ENCODE results near the gene AIG1. TPM values are rescaled to one million over a fixed set of nuclear protein-coding genes. Genes with fewer than 3 reads are reported as not detected.
A peak's percentile ranks its signal among the peaks of the same experiment; 100 is the strongest.

AIG1 gene
- total RNA-seq, 6 donors from 2014 or later: 6.3 to 26.6 (median 20.8) TPM

GRCh38 chr6:143180826-143181225 is 120.1 kb downstream of the AIG1 start:
- H3K36me3 ChIP-seq: no peaks in the 10 kb centered on the region
- H3K4me1 ChIP-seq: no peaks in the 10 kb centered on the region
- H3K27me3 ChIP-seq: no peaks in the 10 kb centered on the region
- 81 to 83% methylated on average over 2 of the region's 2 CpGs for WGBS, 2 donors
- ATAC-seq (ENCODE audit: low FRiP score in 2 of 2): no peak
- no peak for DNase-seq
- H3K9me3 ChIP-seq: no peaks in the 10 kb centered on the region
- TF ChIP-seq POLR2A (IDR thresholded peaks at IDR 0.05) (no peak), POLR2AphosphoS5 (IDR thresholded peaks at IDR 0.05) (no peak), CTCF (IDR thresholded peaks at IDR 0.05) (no peak), EP300 (IDR thresholded peaks at IDR 0.05) (no peak)
- H3K4me3 ChIP-seq: no peak overlapping the region
- no peak overlapping the region for H3K27ac ChIP-seq

GRCh38 chr6:143183666-143184065 is 123.0 kb downstream of the AIG1 start:
- DNase-seq: no peak
- H3K27me3 ChIP-seq: no peaks in the 10 kb centered on the region
- no peak for TF ChIP-seq POLR2AphosphoS5 (IDR thresholded peaks at IDR 0.05)
- no peak for TF ChIP-seq POLR2A (IDR thresholded peaks at IDR 0.05)
- no peak for TF ChIP-seq EP300 (IDR thresholded peaks at IDR 0.05)
- no peak for TF ChIP-seq CTCF (IDR thresholded peaks at IDR 0.05)
- H3K9me3 ChIP-seq: no peaks in the 10 kb centered on the region
- H3K36me3 ChIP-seq: peaks cover 0 to 4% (median 0%) of the 10 kb centered on the region in 4 donors
- H3K27ac ChIP-seq: no peak overlapping the region
- no peak overlapping the region for H3K4me3 ChIP-seq
- no peaks in the 10 kb centered on the region for H3K4me1 ChIP-seq
- no peak for ATAC-seq (ENCODE audit: low FRiP score in 2 of 2)

GRCh38 chr6:143185288-143185687 is 124.6 kb downstream of the AIG1 start:
- H3K9me3 ChIP-seq: no peaks in the 10 kb centered on the region
- no peaks in the 10 kb centered on the region for H3K4me1 ChIP-seq
- no peak for ATAC-seq (ENCODE audit: low FRiP score in 2 of 2)
- H3K27ac ChIP-seq: no peak overlapping the region
- H3K4me3 ChIP-seq: no peak overlapping the region
- DNase-seq: no peak
- H3K36me3 ChIP-seq: peaks cover 0 to 4% (median 0%) of the 10 kb centered on the region in 4 donors
- no peak for TF ChIP-seq EP300 (IDR thresholded peaks at IDR 0.05)
- no peak for TF ChIP-seq POLR2A (IDR thresholded peaks at IDR 0.05)
- TF ChIP-seq POLR2AphosphoS5 (IDR thresholded peaks at IDR 0.05): no peak
- TF ChIP-seq CTCF (IDR thresholded peaks at IDR 0.05): no peak
- no peaks in the 10 kb centered on the region for H3K27me3 ChIP-seq
- 83 to 96% methylated on average over 2 of the region's 2 CpGs for WGBS, 2 donors

- TF ChIP-seq EP300 (IDR thresholded peaks at IDR 0.05): no peak
- TF ChIP-seq CTCF (IDR thresholded peaks at IDR 0.05): no peak
- no peak for TF ChIP-seq POLR2A (IDR thresholded peaks at IDR 0.05)
- TF ChIP-seq POLR2AphosphoS5 (IDR thresholded peaks at IDR 0.05): no peak
- peak in 1 of 2 donors; percentile 84 for ATAC-seq (ENCODE audit: low FRiP score in 2 of 2)
- no peak for DNase-seq
- Histone ChIP-seq H3K4me1 (no peaks in the 10 kb centered on the region), H3K27ac (no peak overlapping the region), H3K4me3 (no peak overlapping the region), H3K36me3 (peaks cover 0 to 4% (median 0%) of the 10 kb centered on the region in 4 donors), H3K9me3 (no peaks in the 10 kb centered on the region), H3K27me3 (no peaks in the 10 kb centered on the region)
- 83 to 85% methylated on average over 8 of the region's 8 CpGs for WGBS, 2 donors
These were observed 126.7 kb downstream of the AIG1 start for GRCh38 chr6:143187238-143187923.

- DNase-seq (no peak), ATAC-seq (ENCODE audit: low FRiP score in 2 of 2) (no peak)
- Histone ChIP-seq H3K36me3 (peaks cover 0 to 4% (median 0%) of the 10 kb centered on the region in 4 donors), H3K9me3 (no peaks in the 10 kb centered on the region), H3K4me1 (no peaks in the 10 kb centered on the region), H3K27me3 (no peaks in the 10 kb centered on the region), H3K27ac (no peak overlapping the region), H3K4me3 (no peak overlapping the region)
- TF ChIP-seq POLR2A (IDR thresholded peaks at IDR 0.05): no peak
- TF ChIP-seq EP300 (IDR thresholded peaks at IDR 0.05): no peak
- TF ChIP-seq POLR2AphosphoS5 (IDR thresholded peaks at IDR 0.05): no peak
- no peak for TF ChIP-seq CTCF (IDR thresholded peaks at IDR 0.05)
- WGBS, 2 donors: 87 to 93% methylated on average over 2 of the region's 2 CpGs
These were observed 127.6 kb downstream of the AIG1 start for GRCh38 chr6:143188292-143188691.
